C1 segment of cervical spinal cord (tissue), 14 donors: ENCODE measurements around the gene DUSP14.
A peak's percentile ranks its signal among the peaks of the same experiment; 100 is the strongest.
"Not testable (repeated sequence)": the region's sequence is repeated elsewhere in the genome, so short reads cannot be mapped to it uniquely, and the experiment has no call there.

Source experiments
- DNase-seq, 14 donors: peaks; one replicate each; lab custom pipeline; 2025; lab: John Stamatoyannopoulos, UW

Gene DUSP14, protein sequence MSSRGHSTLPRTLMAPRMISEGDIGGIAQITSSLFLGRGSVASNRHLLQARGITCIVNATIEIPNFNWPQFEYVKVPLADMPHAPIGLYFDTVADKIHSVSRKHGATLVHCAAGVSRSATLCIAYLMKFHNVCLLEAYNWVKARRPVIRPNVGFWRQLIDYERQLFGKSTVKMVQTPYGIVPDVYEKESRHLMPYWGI

DNA sequence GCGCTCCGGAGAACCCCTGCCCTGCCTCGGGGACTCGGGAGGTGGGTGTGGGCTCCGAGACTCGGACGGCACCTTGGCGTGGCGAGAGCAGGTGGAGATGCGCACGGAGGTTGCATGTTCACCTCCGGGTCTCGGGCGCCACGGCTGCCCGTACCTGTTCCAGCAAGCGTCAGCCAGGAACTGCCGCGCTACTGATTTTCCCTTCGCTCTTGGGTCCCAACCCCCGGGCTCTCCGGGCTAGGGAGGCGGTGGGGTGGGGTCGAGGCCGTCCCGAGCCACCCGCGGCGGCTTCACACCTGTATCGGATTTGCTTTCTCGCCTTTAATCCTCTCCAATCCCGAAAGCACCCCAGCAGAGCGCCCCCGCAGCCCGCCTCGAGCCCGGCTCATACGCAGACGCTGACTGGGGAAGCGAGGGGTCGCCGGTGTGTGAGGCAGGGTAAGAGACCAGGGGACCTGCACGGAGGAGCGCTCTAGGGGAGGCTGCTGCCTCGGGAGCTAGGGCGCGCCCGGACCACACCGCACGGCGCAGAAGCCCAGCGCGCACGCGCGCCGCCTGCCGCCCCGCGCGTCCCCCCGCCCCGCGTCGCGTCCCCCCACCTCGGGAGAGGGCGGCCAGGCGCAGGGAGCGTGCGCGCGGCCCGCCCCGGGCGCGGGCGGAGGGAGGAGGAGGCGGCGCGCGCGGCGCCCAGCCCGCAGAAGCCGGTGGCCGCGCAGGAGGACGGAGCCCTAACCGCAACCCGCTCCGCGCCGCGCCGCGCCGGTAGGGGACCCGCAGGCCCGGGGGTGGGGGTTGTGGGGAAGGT is at the start of gene DUSP14:
DUSP14 (plus strand) TSS at position 695 of the 805 bp plus-strand sequence. CDS start 22,382 bp downstream, outside the sequence.
- DNase-seq: peak in 12 of 14 donors; percentile 52 to 89 (median 68)

DNA sequence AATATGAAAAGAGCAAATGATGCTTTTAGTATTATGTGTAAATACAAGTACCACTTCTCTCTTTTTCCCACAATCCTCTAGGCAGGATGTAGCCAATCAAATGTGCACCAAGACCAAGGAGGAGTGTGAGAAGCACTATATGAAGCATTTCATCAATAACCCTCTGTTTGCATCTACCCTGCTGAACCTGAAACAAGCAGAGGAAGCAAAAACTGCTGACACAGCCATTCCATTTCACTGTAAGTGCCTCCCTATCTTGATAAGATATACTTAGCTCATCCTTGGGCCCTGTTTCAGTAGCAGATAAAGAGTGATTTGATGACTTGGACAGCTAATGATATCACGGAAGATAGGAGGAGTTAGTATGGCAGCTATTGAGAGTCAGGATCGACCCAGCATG is 49.3 kb upstream of the DUSP14 start:
- no peak for DNase-seq

DNA sequence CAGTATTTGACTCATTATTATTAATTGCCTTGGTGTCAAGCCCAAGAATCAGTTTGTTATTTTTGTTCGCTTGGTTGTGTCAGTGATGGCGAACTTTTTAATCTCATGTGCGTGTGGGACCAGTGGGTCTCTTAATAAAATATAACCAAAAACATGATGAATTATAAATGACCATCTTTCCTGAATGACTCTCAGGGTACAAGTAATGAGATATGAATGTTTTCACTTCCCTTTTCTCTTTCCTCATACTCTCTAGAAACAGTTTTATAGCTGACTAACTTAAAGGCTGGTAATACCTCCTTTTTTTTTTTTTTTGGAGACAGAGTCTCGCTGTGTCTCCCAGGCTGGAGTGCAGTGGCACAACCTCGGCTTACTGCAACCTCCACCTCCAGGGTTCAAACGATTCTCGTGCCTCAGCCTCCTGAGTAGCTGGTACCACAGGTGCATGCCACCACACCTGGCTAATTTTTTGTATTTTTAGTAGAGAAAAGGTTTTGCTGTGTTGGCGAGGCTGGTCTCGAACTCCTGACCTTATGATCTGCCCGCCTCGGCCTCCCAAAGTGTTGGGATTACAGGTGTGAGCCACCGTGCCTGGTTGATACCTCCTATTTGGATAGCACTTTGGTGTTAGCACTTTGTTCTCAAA is 48.2 kb upstream of the DUSP14 start:
- DNase-seq: not testable (repeated sequence)

DNA sequence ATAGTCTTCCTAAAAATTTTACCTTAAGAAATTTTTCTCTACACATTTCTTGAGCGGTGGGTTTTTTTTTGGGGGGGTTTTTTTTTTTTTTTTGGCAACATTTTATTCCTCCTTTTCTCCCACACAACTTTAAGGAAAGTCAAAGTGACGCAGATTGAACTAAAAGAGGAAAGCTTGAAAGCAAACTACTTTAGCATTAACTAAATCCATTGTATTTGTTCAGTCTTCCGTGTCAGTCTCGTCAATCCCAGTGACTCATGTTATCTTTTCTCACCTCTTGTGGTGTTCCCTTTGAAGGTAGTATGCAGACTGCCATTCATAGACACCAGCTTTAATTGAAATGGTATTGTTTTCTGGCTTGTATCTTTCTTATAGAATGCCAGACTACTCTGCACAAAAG is 43.7 kb upstream of the DUSP14 start:
- no peak for DNase-seq

GRCh38 chr17:37447641-37448040 is 42.0 kb upstream of the DUSP14 start:
- DNase-seq: no peak

GRCh38 chr17:37450112-37450511 is 39.6 kb upstream of the DUSP14 start:
- peak in 1 of 14 donors; percentile 57 for DNase-seq

DNA sequence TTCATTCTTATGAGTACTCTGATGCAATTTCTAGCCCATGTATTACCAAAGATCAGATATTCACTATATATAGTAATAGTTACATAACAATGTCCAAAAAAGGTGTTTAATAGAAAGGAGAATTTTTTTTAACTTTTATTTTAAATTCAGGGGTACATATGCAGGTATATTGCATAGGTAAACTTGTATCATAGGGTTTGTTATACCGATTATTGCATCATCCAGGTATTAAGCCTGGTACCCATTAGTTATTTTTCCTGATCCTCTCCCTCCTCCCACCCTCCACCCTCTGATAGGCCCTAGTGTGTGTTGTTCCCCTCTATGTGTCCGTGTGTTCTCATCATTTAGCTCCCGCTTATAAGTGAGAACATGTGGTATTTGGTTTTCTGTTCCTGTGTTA is 31.9 kb upstream of the DUSP14 start:
- not testable (repeated sequence) for DNase-seq

DNA sequence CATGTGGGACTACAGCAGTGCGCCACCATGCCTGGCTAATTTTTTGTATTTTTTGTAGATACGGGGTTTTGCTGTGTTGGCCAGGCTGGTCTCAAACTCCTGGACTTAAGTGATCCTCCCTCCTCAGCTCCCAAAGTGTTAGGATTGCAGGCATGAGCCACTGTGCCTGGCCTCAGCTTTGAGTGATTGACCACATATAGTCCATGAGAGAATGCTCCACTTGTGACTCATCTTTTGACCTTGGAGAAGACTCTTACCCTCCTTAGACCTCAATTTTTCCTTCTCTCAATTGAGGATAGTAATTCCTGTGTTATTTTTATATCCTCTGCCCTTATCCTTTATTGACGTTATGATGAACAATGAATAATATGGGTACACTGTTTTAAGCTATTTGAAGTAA is 30.9 kb upstream of the DUSP14 start:
- no peak for DNase-seq

DNA sequence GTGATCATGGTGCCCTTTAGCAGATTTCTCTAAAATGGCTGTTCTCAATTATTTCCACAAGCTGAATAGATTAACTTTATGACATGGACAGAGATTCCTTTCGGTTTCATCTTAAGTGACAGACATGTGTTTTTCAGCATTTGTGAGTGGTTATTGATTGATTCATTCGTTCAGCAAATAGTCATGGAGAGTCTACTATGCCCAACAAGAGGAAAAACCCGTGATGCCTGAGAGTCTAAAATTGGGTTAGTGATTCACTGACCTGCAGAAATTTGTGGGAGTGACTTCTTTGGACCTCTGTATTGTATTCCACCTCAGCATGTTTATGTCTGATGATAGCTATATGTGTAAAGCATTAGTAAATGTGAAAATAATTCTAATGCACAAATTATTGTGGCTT is 28.0 kb upstream of the DUSP14 start:
- no peak for DNase-seq

GRCh38 chr17:37462492-37462891 is 27.2 kb upstream of the DUSP14 start:
- no peak for DNase-seq

- DNase-seq: no peak
These were observed 26.7 kb upstream of the DUSP14 start for GRCh38 chr17:37463039-37463438.

DNA sequence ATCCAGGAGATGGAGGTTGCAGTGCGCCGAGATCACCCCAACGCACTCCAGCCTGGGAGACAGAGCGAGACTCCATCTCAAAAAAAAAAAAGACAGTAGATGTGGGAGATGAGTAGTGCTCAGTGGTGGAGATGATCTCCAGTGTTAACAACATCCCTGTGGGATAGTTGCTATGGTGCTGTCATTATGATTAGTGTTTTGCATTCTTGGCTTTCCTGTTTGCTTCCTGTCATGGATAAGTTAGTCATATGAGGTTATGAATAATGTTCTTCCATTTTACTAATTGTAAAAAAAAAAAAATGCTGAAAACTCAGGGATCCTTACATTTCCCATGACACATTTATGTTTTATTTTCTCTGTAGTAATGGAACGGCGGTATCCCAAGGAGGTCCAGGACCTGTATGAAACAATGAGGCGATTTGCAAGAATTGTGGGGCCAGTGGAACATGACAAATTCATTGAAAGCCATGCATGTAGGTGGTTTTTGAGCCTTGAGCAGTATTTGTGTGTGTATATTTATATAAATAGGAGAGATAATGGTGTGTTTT is 24.5 kb upstream of the DUSP14 start:
- DNase-seq: no peak

DNA sequence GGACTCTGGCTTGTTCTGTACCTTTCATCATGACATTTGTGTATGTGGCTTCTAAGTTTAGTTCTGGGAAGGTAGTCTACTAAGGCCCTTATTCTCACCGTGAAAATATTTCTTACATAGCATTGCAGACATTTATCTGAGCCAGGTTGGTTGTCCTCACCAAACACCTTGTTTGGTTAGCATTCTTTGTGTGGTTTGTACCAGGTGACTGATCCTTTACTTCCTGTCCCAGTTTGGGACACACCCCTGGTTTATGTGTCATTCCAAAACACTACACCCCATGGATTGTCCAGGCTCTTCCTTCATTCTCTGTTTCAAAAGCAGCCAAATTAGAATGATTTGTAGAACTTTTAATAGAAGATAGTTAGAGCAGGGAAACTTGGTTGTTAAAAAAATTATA is 23.2 kb upstream of the DUSP14 start:
- no peak for DNase-seq

GRCh38 chr17:37470181-37470580 is 19.5 kb upstream of the DUSP14 start:
- no peak for DNase-seq

DNA sequence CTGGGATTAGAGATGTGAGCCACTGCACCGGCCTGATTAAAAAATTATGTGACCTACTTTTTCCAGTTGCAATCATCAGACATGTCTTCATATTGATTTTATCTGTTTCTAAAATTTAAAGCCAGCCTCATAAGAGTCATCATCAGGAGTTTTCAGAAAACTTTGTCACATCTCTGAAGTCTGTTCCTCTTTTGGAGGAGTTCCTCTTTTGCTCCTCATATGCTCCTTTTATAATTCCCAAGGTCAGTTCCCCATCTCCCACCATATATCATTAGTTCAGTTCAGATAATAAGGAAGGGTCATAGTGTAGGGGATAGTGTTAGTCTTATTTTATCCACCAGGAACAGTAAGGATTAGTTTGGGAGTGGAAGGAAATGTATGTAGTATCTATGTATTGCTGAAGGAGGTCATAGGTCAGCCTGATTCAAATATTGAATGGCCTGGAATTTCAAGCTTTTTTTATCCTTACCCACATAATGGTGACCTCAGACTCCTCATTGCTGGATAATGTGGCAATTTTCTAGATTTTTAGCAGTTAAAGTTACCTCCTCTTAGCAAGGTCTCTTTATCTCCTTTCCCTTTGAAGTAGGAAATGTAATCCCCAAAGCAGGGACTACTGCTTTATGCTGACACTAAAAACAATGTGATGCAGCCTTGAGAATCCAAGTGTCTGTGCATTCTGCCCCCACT is 13.8 kb upstream of the DUSP14 start:
- DNase-seq: no peak

GRCh38 chr17:37476431-37477120 is 13.1 kb upstream of the DUSP14 start:
- DNase-seq: no peak

DNA sequence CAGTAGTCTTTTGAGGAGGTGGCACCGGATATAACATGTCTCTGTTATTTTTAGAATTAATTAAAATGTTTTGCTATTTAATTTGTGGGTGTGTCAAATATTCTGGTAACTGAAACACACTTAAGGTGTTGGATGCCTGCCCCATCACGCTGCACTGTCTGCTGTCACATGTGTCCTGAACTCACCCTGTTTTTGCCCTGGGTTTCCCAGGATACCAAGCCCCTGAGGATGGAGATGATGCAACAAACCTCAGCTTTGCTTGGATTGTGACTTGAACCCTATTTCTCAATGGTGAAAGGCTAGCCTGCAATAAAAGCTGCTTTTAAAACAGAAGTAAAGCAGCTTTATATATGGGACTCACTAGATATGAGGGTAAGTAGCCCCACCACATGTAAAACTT is 11.5 kb upstream of the DUSP14 start:
- peak in 1 of 14 donors; percentile 3 for DNase-seq

DNA sequence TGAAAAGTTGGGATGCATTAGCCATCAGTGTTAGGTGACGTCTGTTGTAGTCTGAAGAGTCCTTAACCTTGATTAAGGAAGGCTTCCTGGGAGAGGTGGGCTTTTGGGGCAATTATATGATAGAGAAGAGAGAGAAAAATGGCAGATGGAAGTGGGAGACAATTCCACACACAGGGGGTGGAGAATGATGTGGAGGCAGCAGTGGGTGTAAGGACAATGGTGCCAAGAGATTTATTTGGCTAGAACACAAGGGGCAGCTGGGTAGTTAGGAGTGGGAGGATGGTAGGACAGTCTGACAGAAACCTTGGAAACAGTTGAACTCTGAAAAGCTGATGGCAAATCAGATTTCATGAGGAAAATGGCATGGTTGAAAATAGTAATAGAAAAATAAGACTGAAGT is 10.7 kb upstream of the DUSP14 start:
- no peak for DNase-seq

DNA sequence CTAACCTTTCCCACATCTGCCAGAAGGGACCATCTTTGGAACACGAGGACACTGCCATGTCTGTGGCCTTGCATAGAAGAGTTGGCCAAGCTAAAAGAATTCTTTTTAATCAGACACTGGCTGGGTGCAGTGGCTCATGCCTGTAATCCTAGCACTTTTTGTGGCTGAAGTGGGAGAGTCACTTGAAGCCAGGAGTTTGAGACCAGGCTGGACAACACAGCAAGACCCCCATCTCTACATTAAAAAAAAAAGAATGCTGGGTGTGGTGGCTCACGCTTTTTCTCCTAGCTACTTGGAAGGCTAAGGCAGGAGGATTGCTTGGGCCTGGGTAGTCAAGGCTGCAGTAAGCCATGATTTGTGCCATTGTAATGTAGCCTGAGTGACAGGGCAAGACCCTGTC is 9.3 kb upstream of the DUSP14 start:
- DNase-seq: no peak

DNA sequence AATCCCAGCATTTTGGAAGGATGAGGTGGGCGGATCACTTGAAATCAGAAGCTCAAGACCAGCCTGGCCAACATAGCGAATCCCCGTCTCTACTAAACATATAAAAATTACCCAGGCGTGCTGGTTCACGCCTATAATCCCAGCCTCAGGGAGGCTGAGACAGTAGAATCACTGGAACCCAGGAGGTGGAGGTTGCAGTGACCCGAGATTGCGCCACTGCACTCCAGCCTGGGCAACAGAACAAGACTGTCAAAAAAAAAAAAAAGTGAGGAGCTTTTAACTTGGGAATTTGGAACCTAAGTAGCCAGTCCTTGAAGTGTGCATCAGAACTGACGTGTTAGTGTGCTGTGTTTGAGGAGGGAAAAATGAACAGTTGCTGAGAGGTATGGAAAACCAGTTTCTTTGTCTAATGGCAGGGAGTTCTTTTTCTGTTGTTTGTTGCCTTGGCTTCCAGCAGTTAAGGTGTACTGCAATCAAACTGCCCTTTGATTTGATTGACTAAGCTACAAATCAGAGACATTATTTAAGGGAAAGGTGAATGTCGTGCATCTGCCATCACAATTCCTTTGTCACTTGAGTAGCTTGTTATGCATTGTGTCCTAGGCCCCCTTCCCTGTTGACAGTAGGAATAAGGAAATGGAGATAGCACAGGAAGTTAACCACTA is 8.6 kb upstream of the DUSP14 start:
- DNase-seq: no peak
